ENCODE data around the gene DNAH3.

DNAH3 gene

GRCh38 chr16:20886320-20886719 is 264.3 kb downstream of the DNAH3 start:
- in situ Hi-C loops (cut with HindIII; ENCODE audit: low sequenced_read_pairs): no loop called here

GRCh38 chr16:20884240-20884556 is 266.4 kb downstream of the DNAH3 start:
- in situ Hi-C loops (cut with HindIII; ENCODE audit: low sequenced_read_pairs): no loop called here

- in situ Hi-C loops (cut with HindIII; ENCODE audit: low sequenced_read_pairs): no loop called here
These were observed 266.9 kb downstream of the DNAH3 start for GRCh38 chr16:20883554-20884239.
